Midbrain (tissue), 1 donor: ENCODE results near the gene GLT6D1.

Experiments used
- DNase-seq: peaks from one replicate; lab custom pipeline; 2025; lab: John Stamatoyannopoulos, UW

GLT6D1 gene

GRCh38 chr9:135584371-135584770 is 55.0 kb downstream of the GLT6D1 start:
- DNase-seq: no peak

- no peak for DNase-seq
Observed at GRCh38 chr9:135583688-135584011, 55.7 kb downstream of the GLT6D1 start.

GRCh38 chr9:135582966-135583687 is 56.2 kb downstream of the GLT6D1 start:
- no peak for DNase-seq

- no peak for DNase-seq
Observed at GRCh38 chr9:135582541-135582940, 56.8 kb downstream of the GLT6D1 start.

GRCh38 chr9:135581636-135582426 is 57.5 kb downstream of the GLT6D1 start:
- no peak for DNase-seq

- no peak for DNase-seq
Observed at GRCh38 chr9:135580664-135581380, 58.5 kb downstream of the GLT6D1 start.

- DNase-seq: no peak
Observed at GRCh38 chr9:135579889-135580660, 59.3 kb downstream of the GLT6D1 start.

GRCh38 chr9:135579356-135579755 is 60.0 kb downstream of the GLT6D1 start:
- no peak for DNase-seq

GRCh38 chr9:135577256-135577655 is 62.1 kb downstream of the GLT6D1 start:
- DNase-seq: no peak

GRCh38 chr9:135575995-135576631 is 63.2 kb downstream of the GLT6D1 start:
- no peak for DNase-seq

- no peak for DNase-seq
Observed at GRCh38 chr9:135574943-135575342, 64.4 kb downstream of the GLT6D1 start.

GRCh38 chr9:135574331-135574730 is 65.0 kb downstream of the GLT6D1 start:
- no peak for DNase-seq
